Panc1 (cell line): ENCODE data around the gene HGD.

Experiments used
- CTCF ChIP-seq: fragments of 450-650 bp; IDR thresholded peaks from 2 replicates; pipeline ENCODE4 v1.5.1; 2017; ENCODE audit warnings: mild to moderate bottlenecking
- POLR2AphosphoS5 ChIP-seq: IDR thresholded peaks from 2 replicates; pipeline ENCODE4 v1.6.1; 2012; ENCODE audit warnings: mild to moderate bottlenecking, low read depth, low read length, moderate library complexity
- REST ChIP-seq, 2 experiments: IDR thresholded peaks; 2 replicates each; pipeline ENCODE4 v1.6.1; 2011 to 2012; ENCODE audit warnings: low read depth in 2 of 2, control low read depth in 1 of 2, low read length in 1 of 2, mild to moderate bottlenecking in 1 of 2, moderate library complexity in 1 of 2; ENCODE audit not compliant: insufficient read depth in 1 of 2
- SIN3A ChIP-seq: IDR thresholded peaks from 2 replicates; pipeline ENCODE4 v1.6.1; 2012; ENCODE audit warnings: low read depth, mild to moderate bottlenecking, low read length, moderate library complexity, borderline replicate concordance; ENCODE audit not compliant: insufficient read depth
- TCF7L2 ChIP-seq: IDR thresholded peaks from 2 replicates; pipeline ENCODE4 v1.6.1; 2011; ENCODE audit warnings: mild to moderate bottlenecking, low read depth, low read length, inconsistent platforms

- TF ChIP-seq REST (IDR thresholded peaks at IDR 0.05; ENCODE audit: insufficient read depth in 1 of 2, low read depth in 2 of 2, low read length in 1 of 2) (no peak), POLR2AphosphoS5 (no peak), CTCF (no peak), SIN3A (no peak), TCF7L2 (no peak)
These were observed 31.7 kb downstream of the HGD start for GRCh38 chr3:120650311-120650710.
